PC-9 (cell line): ENCODE measurements around the gene ODAD4.

Experiments
- CTCF ChIP-seq: fragments of 200-600 bp; sonication (generic); conservative IDR thresholded peaks from 2 replicates; pipeline ENCODE4 v1.6.1; 2017; ENCODE audit warnings: mixed run types, antibody characterized with exemption, mild to moderate bottlenecking, moderate library complexity
- EZH2 ChIP-seq: fragments of 200-600 bp; sonication (generic); IDR thresholded peaks from 2 replicates; pipeline ENCODE4 v1.8.0; 2017; ENCODE audit warnings: antibody characterized with exemption, low read depth

- TF ChIP-seq CTCF (no peak), EZH2 (no peak)
Measured at GRCh38 chr17:42005166-42005565, 74.7 kb downstream of the ODAD4 start.
